Neural cell (in vitro differentiated cells): ENCODE results near the gene PTPN5.

ENCODE experiments used
- CTCF ChIP-seq: fragments of 450-650 bp; IDR thresholded peaks from 2 replicates; pipeline ENCODE4 v1.5.1; 2014; ENCODE audit warnings: antibody characterized with exemption, mild to moderate bottlenecking, moderate library complexity; ENCODE audit not compliant: poor library complexity, severe bottlenecking
- EP300 ChIP-seq: fragments of 450-650 bp; conservative IDR thresholded peaks from 2 replicates; pipeline ENCODE4 v1.6.1; 2014; ENCODE audit warnings: antibody characterized with exemption, mild to moderate bottlenecking, moderate library complexity; ENCODE audit not compliant: poor library complexity, severe bottlenecking
- EZH2 ChIP-seq: fragments of 200-600, 300-800 bp; shearing (Covaris generic), sonication (generic); IDR thresholded peaks from 2 replicates; pipeline ENCODE4 v1.6.1; 2014; ENCODE audit warnings: antibody characterized with exemption, low read length, borderline replicate concordance, mild to moderate bottlenecking; ENCODE audit not compliant: insufficient read depth, poor library complexity, severe bottlenecking
- MXI1 ChIP-seq: fragments of 450-650 bp; conservative IDR thresholded peaks from 2 replicates; pipeline ENCODE4 v1.6.1; 2014; ENCODE audit warnings: antibody characterized with exemption, mild to moderate bottlenecking; ENCODE audit not compliant: poor library complexity, severe bottlenecking
- POLR2AphosphoS5 ChIP-seq: IDR thresholded peaks from 2 replicates; pipeline ENCODE4 v1.6.1; 2012
- RAD21 ChIP-seq: fragments of 450-650 bp; conservative IDR thresholded peaks from 2 replicates; pipeline ENCODE4 v1.6.1; 2014; ENCODE audit warnings: antibody characterized with exemption, mild to moderate bottlenecking, moderate library complexity
- SMC3 ChIP-seq: fragments of 450-650 bp; conservative IDR thresholded peaks from 2 replicates; pipeline ENCODE4 v1.6.1; 2014; ENCODE audit warnings: antibody characterized with exemption, mild to moderate bottlenecking, moderate library complexity; ENCODE audit not compliant: poor library complexity
- TAF1 ChIP-seq: IDR thresholded peaks from 2 replicates; pipeline ENCODE4 v1.6.1; 2012; ENCODE audit warnings: low read depth
- TF ChIP-seq, protein P1 (sequence below): IDR thresholded peaks from 2 replicates; pipeline ENCODE4 v1.6.1; 2012; ENCODE audit warnings: borderline replicate concordance

- TF ChIP-seq EP300 (no peak), CTCF (no peak), EZH2 (no peak), RAD21 (no peak), MXI1 (no peak), POLR2AphosphoS5 (no peak), TAF1 (no peak), SMC3 (no peak)
- TF ChIP-seq, protein P1, sequence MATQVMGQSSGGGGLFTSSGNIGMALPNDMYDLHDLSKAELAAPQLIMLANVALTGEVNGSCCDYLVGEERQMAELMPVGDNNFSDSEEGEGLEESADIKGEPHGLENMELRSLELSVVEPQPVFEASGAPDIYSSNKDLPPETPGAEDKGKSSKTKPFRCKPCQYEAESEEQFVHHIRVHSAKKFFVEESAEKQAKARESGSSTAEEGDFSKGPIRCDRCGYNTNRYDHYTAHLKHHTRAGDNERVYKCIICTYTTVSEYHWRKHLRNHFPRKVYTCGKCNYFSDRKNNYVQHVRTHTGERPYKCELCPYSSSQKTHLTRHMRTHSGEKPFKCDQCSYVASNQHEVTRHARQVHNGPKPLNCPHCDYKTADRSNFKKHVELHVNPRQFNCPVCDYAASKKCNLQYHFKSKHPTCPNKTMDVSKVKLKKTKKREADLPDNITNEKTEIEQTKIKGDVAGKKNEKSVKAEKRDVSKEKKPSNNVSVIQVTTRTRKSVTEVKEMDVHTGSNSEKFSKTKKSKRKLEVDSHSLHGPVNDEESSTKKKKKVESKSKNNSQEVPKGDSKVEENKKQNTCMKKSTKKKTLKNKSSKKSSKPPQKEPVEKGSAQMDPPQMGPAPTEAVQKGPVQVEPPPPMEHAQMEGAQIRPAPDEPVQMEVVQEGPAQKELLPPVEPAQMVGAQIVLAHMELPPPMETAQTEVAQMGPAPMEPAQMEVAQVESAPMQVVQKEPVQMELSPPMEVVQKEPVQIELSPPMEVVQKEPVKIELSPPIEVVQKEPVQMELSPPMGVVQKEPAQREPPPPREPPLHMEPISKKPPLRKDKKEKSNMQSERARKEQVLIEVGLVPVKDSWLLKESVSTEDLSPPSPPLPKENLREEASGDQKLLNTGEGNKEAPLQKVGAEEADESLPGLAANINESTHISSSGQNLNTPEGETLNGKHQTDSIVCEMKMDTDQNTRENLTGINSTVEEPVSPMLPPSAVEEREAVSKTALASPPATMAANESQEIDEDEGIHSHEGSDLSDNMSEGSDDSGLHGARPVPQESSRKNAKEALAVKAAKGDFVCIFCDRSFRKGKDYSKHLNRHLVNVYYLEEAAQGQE = no peak
Observed at GRCh38 chr11:18750944-18751343, 40.7 kb downstream of the PTPN5 start.
